HEK293T (cell line): Measurements from ENCODE around the gene PDZD2.

Source experiments
- ARNT ChIP-seq: fragments of 450-650 bp; IDR thresholded peaks from 2 replicates; pipeline ENCODE4 v1.6.1; 2017; ENCODE audit warnings: mild to moderate bottlenecking
- BHLHE40 ChIP-seq: fragments of 450-650 bp; IDR thresholded peaks from 2 replicates; pipeline ENCODE4 v1.6.1; 2016; ENCODE audit warnings: mild to moderate bottlenecking, moderate library complexity, borderline replicate concordance
- CTBP1 ChIP-seq: fragments of 450-650 bp; IDR thresholded peaks from 2 replicates; pipeline ENCODE4 v1.6.1; 2016; ENCODE audit warnings: borderline replicate concordance
- ELF4 ChIP-seq: fragments of 450-650 bp; IDR thresholded peaks from 2 replicates; pipeline ENCODE4 v1.6.1; 2017; ENCODE audit warnings: antibody characterized with exemption
- FOXA1 ChIP-seq: fragments of 450-650 bp; IDR thresholded peaks from 2 replicates; pipeline ENCODE4 v1.6.1; 2016; ENCODE audit warnings: mild to moderate bottlenecking
- FOXK2 ChIP-seq: fragments of 450-650 bp; IDR thresholded peaks from 2 replicates; pipeline ENCODE4 v1.6.1; 2016; ENCODE audit warnings: mild to moderate bottlenecking
- FOXM1 ChIP-seq: fragments of 450-650 bp; IDR thresholded peaks from 2 replicates; pipeline ENCODE4 v1.6.1; 2017; ENCODE audit warnings: mild to moderate bottlenecking, borderline replicate concordance
- HDGF ChIP-seq: fragments of 450-650 bp; IDR thresholded peaks from 2 replicates; pipeline ENCODE4 v1.6.1; 2017; ENCODE audit warnings: antibody characterized with exemption, borderline replicate concordance
- L3MBTL2 ChIP-seq: fragments of 450-650 bp; conservative IDR thresholded peaks from 2 replicates; pipeline ENCODE4 v1.6.1; 2016; ENCODE audit warnings: mild to moderate bottlenecking
- LEF1 ChIP-seq: fragments of 450-650 bp; IDR thresholded peaks from 2 replicates; pipeline ENCODE4 v1.6.1; 2017; ENCODE audit warnings: mild to moderate bottlenecking, borderline replicate concordance
- NFRKB ChIP-seq: fragments of 450-650 bp; IDR thresholded peaks from 2 replicates; pipeline ENCODE4 v1.6.1; 2016; ENCODE audit warnings: mild to moderate bottlenecking, moderate library complexity
- SP1 ChIP-seq: fragments of 450-650 bp; IDR thresholded peaks from 2 replicates; pipeline ENCODE4 v1.6.1; 2017
- SUZ12 ChIP-seq: fragments of 450-650 bp; IDR thresholded peaks from 2 replicates; pipeline ENCODE4 v1.6.1; 2016; ENCODE audit warnings: mild to moderate bottlenecking
- ZNF384 ChIP-seq: fragments of 450-650 bp; IDR thresholded peaks from 2 replicates; pipeline ENCODE4 v1.6.1; 2016

DNA sequence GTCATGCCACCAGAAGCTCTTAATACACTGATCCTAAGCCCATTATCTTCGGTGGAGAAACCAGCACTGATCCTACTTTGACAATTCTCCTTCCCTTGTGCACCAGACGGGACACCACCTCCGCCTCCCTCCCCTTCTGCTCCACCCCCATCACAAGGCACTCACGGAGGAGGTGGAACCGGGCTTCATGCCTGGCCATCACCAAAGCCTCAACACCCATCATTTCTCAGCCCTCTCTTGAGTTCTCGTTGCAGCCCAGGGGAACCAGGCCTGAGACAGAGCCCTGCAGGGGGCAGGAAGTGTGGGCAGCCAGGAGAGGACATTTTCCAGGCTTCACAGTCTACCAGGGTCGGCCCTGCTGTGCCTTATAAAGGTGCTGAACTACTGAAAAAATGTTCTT lies 374.7 kb downstream of the PDZD2 start:
- TF ChIP-seq ZNF384 (no peak), ARNT (no peak), ELF4 (no peak), SP1 (no peak), NFRKB (no peak), FOXA1 (no peak), L3MBTL2 (no peak), BHLHE40 (no peak), HDGF (no peak), FOXK2 (no peak), LEF1 (no peak), SUZ12 (no peak), FOXM1 (no peak), CTBP1 (no peak)
